ENCODE measurements around the gene ITPR1.

- TF ChIP-seq CTCF (IDR thresholded peaks at IDR 0.05): no peak
- no peak for TF ChIP-seq POLR2A (IDR thresholded peaks at IDR 0.05)
Observed at GRCh38 chr3:4695846-4696245, 202.7 kb downstream of the ITPR1 start.
